ENCODE results near the gene DDX51.

DDX51 gene

GRCh38 chr12:132144810-132145168 is 670 bp upstream of the DDX51 start:
- no CpG with 5 or more reads among the region's 17 CpGs for WGBS (ENCODE audit: insufficient coverage, insufficient read length)
- Histone ChIP-seq H3K27ac (ENCODE audit: low read length) (no peak overlapping the region), H3K9me3 (ENCODE audit: control insufficient read depth, insufficient read depth, low read length) (no peaks in the 10 kb centered on the region), H3K4me3 (ENCODE audit: low read length) (peak overlapping the region; percentile 93), H3K27me3 (ENCODE audit: control insufficient read depth, insufficient read depth, low read length) (no peaks in the 10 kb centered on the region), H3K4me1 (ENCODE audit: control insufficient read depth, insufficient read depth, low read length) (peaks cover 3% of the 10 kb centered on the region), H3K36me3 (ENCODE audit: control insufficient read depth, insufficient read depth, low read length) (peaks cover 42% of the 10 kb centered on the region)
- DNase-seq (ENCODE audit: low read depth, low spot score): no peak

GRCh38 chr12:132143336-132144071 is 615 bp downstream of the DDX51 start:
- Histone ChIP-seq H3K9me3 (ENCODE audit: control insufficient read depth, insufficient read depth, low read length) (no peaks in the 10 kb centered on the region), H3K36me3 (ENCODE audit: control insufficient read depth, insufficient read depth, low read length) (peaks cover 49% of the 10 kb centered on the region), H3K4me1 (ENCODE audit: control insufficient read depth, insufficient read depth, low read length) (peaks cover 3% of the 10 kb centered on the region), H3K4me3 (ENCODE audit: low read length) (peak overlapping the region; percentile 93), H3K27me3 (ENCODE audit: control insufficient read depth, insufficient read depth, low read length) (no peaks in the 10 kb centered on the region), H3K27ac (ENCODE audit: low read length) (no peak overlapping the region)
- DNase-seq (ENCODE audit: low read depth, low spot score): no peak
- no CpG with 5 or more reads among the region's 82 CpGs for WGBS (ENCODE audit: insufficient coverage, insufficient read length)

GRCh38 chr12:132142679-132143335 is 1.3 kb downstream of the DDX51 start:
- peak overlapping the region; percentile 93; the same call in 1 of the 2 replicates for H3K4me3 ChIP-seq (ENCODE audit: low read length)
- H3K27me3 ChIP-seq (ENCODE audit: control insufficient read depth, insufficient read depth, low read length): no peaks in the 10 kb centered on the region
- H3K4me1 ChIP-seq (ENCODE audit: control insufficient read depth, insufficient read depth, low read length): peaks cover 3% of the 10 kb centered on the region
- no peaks in the 10 kb centered on the region for H3K9me3 ChIP-seq (ENCODE audit: control insufficient read depth, insufficient read depth, low read length)
- WGBS (ENCODE audit: insufficient coverage, insufficient read length): no CpG with 5 or more reads among the region's 24 CpGs
- no peak overlapping the region for H3K27ac ChIP-seq (ENCODE audit: low read length)
- no peak for DNase-seq (ENCODE audit: low read depth, low spot score)
- peaks cover 43% of the 10 kb centered on the region for H3K36me3 ChIP-seq (ENCODE audit: control insufficient read depth, insufficient read depth, low read length)

GRCh38 chr12:132141976-132142678 is 2.0 kb downstream of the DDX51 start:
- Histone ChIP-seq H3K27me3 (ENCODE audit: control insufficient read depth, insufficient read depth, low read length) (no peaks in the 10 kb centered on the region), H3K9me3 (ENCODE audit: control insufficient read depth, insufficient read depth, low read length) (no peaks in the 10 kb centered on the region), H3K4me1 (ENCODE audit: control insufficient read depth, insufficient read depth, low read length) (peaks cover 3% of the 10 kb centered on the region), H3K4me3 (ENCODE audit: low read length) (no peak overlapping the region), H3K27ac (ENCODE audit: low read length) (no peak overlapping the region), H3K36me3 (ENCODE audit: control insufficient read depth, insufficient read depth, low read length) (peaks cover 38% of the 10 kb centered on the region)
- WGBS (ENCODE audit: insufficient coverage, insufficient read length): no CpG with 5 or more reads among the region's 22 CpGs
- DNase-seq (ENCODE audit: low read depth, low spot score): no peak

- DNase-seq (ENCODE audit: low read depth, low spot score): no peak
- Histone ChIP-seq H3K4me3 (ENCODE audit: low read length) (no peak overlapping the region), H3K4me1 (ENCODE audit: control insufficient read depth, insufficient read depth, low read length) (peaks cover 3% of the 10 kb centered on the region), H3K27me3 (ENCODE audit: control insufficient read depth, insufficient read depth, low read length) (no peaks in the 10 kb centered on the region), H3K36me3 (ENCODE audit: control insufficient read depth, insufficient read depth, low read length) (peaks cover 37% of the 10 kb centered on the region), H3K9me3 (ENCODE audit: control insufficient read depth, insufficient read depth, low read length) (no peaks in the 10 kb centered on the region), H3K27ac (ENCODE audit: low read length) (no peak overlapping the region)
- whole genome bisulfite sequencing (ENCODE audit: insufficient coverage, insufficient read length): no CpG with 5 or more reads among the region's 38 CpGs
Measured at GRCh38 chr12:132140918-132141841, 2.9 kb downstream of the DDX51 start.

- H3K27me3 ChIP-seq (ENCODE audit: control insufficient read depth, insufficient read depth, low read length): no peaks in the 10 kb centered on the region
- WGBS (ENCODE audit: insufficient coverage, insufficient read length): no CpG with 5 or more reads among the region's 15 CpGs
- no peaks in the 10 kb centered on the region for H3K9me3 ChIP-seq (ENCODE audit: control insufficient read depth, insufficient read depth, low read length)
- H3K4me3 ChIP-seq (ENCODE audit: low read length): no peak overlapping the region
- H3K4me1 ChIP-seq (ENCODE audit: control insufficient read depth, insufficient read depth, low read length): peaks cover 3% of the 10 kb centered on the region
- no peak overlapping the region for H3K27ac ChIP-seq (ENCODE audit: low read length)
- DNase-seq (ENCODE audit: low read depth, low spot score): no peak
- peaks cover 35% of the 10 kb centered on the region for H3K36me3 ChIP-seq (ENCODE audit: control insufficient read depth, insufficient read depth, low read length)
Measured at GRCh38 chr12:132140501-132140900, 3.6 kb downstream of the DDX51 start.

- no peak overlapping the region for H3K27ac ChIP-seq (ENCODE audit: low read length)
- DNase-seq (ENCODE audit: low read depth, low spot score): no peak
- H3K36me3 ChIP-seq (ENCODE audit: control insufficient read depth, insufficient read depth, low read length): peaks cover 35% of the 10 kb centered on the region
- no peaks in the 10 kb centered on the region for H3K27me3 ChIP-seq (ENCODE audit: control insufficient read depth, insufficient read depth, low read length)
- WGBS (ENCODE audit: insufficient coverage, insufficient read length): no CpG with 5 or more reads among the region's 27 CpGs
- no peaks in the 10 kb centered on the region for H3K9me3 ChIP-seq (ENCODE audit: control insufficient read depth, insufficient read depth, low read length)
- no peak overlapping the region for H3K4me3 ChIP-seq (ENCODE audit: low read length)
- H3K4me1 ChIP-seq (ENCODE audit: control insufficient read depth, insufficient read depth, low read length): peaks cover 3% of the 10 kb centered on the region
Measured at GRCh38 chr12:132139912-132140311, 4.2 kb downstream of the DDX51 start.

GRCh38 chr12:132138941-132139871 is 4.9 kb downstream of the DDX51 start:
- Histone ChIP-seq H3K4me1 (ENCODE audit: control insufficient read depth, insufficient read depth, low read length) (peaks cover 3% of the 10 kb centered on the region), H3K9me3 (ENCODE audit: control insufficient read depth, insufficient read depth, low read length) (no peaks in the 10 kb centered on the region), H3K27ac (ENCODE audit: low read length) (no peak overlapping the region), H3K27me3 (ENCODE audit: control insufficient read depth, insufficient read depth, low read length) (no peaks in the 10 kb centered on the region), H3K4me3 (ENCODE audit: low read length) (no peak overlapping the region), H3K36me3 (ENCODE audit: control insufficient read depth, insufficient read depth, low read length) (peaks cover 35% of the 10 kb centered on the region)
- no CpG with 5 or more reads among the region's 34 CpGs for WGBS (ENCODE audit: insufficient coverage, insufficient read length)
- DNase-seq (ENCODE audit: low read depth, low spot score): no peak

- WGBS (ENCODE audit: insufficient coverage, insufficient read length): no CpG with 5 or more reads among the region's 13 CpGs
- H3K4me1 ChIP-seq (ENCODE audit: control insufficient read depth, insufficient read depth, low read length): no peaks in the 10 kb centered on the region; the same call in 1 of the 2 replicates
- DNase-seq (ENCODE audit: low read depth, low spot score): no peak
- peaks cover 35% of the 10 kb centered on the region for H3K36me3 ChIP-seq (ENCODE audit: control insufficient read depth, insufficient read depth, low read length)
- no peak overlapping the region for H3K4me3 ChIP-seq (ENCODE audit: low read length)
- H3K9me3 ChIP-seq (ENCODE audit: control insufficient read depth, insufficient read depth, low read length): no peaks in the 10 kb centered on the region
- no peaks in the 10 kb centered on the region for H3K27me3 ChIP-seq (ENCODE audit: control insufficient read depth, insufficient read depth, low read length)
- H3K27ac ChIP-seq (ENCODE audit: low read length): no peak overlapping the region
Measured at GRCh38 chr12:132137483-132138125, 6.5 kb downstream of the DDX51 start.
